ENCODE data around the gene POU6F2. TPM values are rescaled to one million over a fixed set of nuclear protein-coding genes. Genes with fewer than 3 reads are reported as not detected.

The POU6F2 gene
- total RNA-seq, 1 donor from 2014 or later = not detected

GRCh38 chr7:39332142-39332541 is 354.4 kb downstream of the POU6F2 start:
- Histone ChIP-seq H3K36me3 (no peaks in the 10 kb centered on the region), H3K27me3 (no peaks in the 10 kb centered on the region), H3K4me1 (no peaks in the 10 kb centered on the region), H3K27ac (no peak overlapping the region), H3K4me3 (no peak overlapping the region), H3K9me3 (no peaks in the 10 kb centered on the region)
- TF ChIP-seq, protein P1, sequence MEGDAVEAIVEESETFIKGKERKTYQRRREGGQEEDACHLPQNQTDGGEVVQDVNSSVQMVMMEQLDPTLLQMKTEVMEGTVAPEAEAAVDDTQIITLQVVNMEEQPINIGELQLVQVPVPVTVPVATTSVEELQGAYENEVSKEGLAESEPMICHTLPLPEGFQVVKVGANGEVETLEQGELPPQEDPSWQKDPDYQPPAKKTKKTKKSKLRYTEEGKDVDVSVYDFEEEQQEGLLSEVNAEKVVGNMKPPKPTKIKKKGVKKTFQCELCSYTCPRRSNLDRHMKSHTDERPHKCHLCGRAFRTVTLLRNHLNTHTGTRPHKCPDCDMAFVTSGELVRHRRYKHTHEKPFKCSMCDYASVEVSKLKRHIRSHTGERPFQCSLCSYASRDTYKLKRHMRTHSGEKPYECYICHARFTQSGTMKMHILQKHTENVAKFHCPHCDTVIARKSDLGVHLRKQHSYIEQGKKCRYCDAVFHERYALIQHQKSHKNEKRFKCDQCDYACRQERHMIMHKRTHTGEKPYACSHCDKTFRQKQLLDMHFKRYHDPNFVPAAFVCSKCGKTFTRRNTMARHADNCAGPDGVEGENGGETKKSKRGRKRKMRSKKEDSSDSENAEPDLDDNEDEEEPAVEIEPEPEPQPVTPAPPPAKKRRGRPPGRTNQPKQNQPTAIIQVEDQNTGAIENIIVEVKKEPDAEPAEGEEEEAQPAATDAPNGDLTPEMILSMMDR (IDR thresholded peaks at IDR 0.05) = no peak
- intact Hi-C loops (cut with DNase I) = no loop called here
- DNase-seq (ENCODE audit: low spot score in 2 of 2) = no peak

GRCh38 chr7:39333701-39334100 is 356.0 kb downstream of the POU6F2 start:
- Histone ChIP-seq H3K27ac (no peak overlapping the region), H3K36me3 (no peaks in the 10 kb centered on the region), H3K27me3 (no peaks in the 10 kb centered on the region), H3K4me3 (no peak overlapping the region), H3K9me3 (no peaks in the 10 kb centered on the region), H3K4me1 (no peaks in the 10 kb centered on the region)
- intact Hi-C loops (cut with DNase I) = no loop called here
- TF ChIP-seq, protein P1 (IDR thresholded peaks at IDR 0.05) = no peak
- DNase-seq (ENCODE audit: low spot score in 2 of 2) = no peak

GRCh38 chr7:39336442-39336841 is 358.7 kb downstream of the POU6F2 start:
- Histone ChIP-seq H3K4me1 (peaks cover 0 to 3% of the 10 kb centered on the region in 2 donors), H3K4me3 (no peak overlapping the region), H3K36me3 (no peaks in the 10 kb centered on the region), H3K27ac (no peak overlapping the region), H3K9me3 (no peaks in the 10 kb centered on the region), H3K27me3 (no peaks in the 10 kb centered on the region)
- no peak for DNase-seq (ENCODE audit: low spot score in 2 of 2)
- intact Hi-C loops (cut with DNase I) = no loop called here
- TF ChIP-seq, protein P1 (IDR thresholded peaks at IDR 0.05) = no peak

GRCh38 chr7:39338716-39339115 is 361.0 kb downstream of the POU6F2 start:
- H3K27ac ChIP-seq = no peak overlapping the region
- TF ChIP-seq, protein P1 (IDR thresholded peaks at IDR 0.05) = no peak
- intact Hi-C loops (cut with DNase I) = no loop called here
- no peaks in the 10 kb centered on the region for H3K9me3 ChIP-seq
- H3K4me3 ChIP-seq = no peak overlapping the region
- no peaks in the 10 kb centered on the region for H3K27me3 ChIP-seq
- H3K4me1 ChIP-seq = peaks cover 0 to 3% of the 10 kb centered on the region in 2 donors
- no peaks in the 10 kb centered on the region for H3K36me3 ChIP-seq
- DNase-seq (ENCODE audit: low spot score in 2 of 2) = no peak

DNA sequence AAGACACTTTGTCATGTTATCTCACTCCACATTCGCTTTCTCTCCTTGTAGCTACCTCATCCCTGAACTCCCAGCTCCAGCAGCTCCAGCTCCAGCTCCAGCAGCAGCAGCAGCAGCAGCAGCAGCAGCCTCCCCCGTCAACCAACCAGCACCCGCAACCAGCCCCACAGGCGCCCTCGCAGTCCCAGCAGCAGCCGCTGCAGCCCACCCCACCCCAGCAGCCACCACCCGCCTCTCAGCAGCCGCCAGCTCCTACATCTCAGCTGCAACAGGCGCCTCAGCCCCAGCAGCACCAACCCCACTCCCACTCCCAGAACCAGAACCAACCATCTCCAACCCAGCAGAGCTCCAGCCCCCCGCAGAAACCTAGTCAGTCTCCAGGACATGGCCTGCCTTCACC is 361.9 kb downstream of the POU6F2 start:
- TF ChIP-seq, protein P1 (IDR thresholded peaks at IDR 0.05) = no peak
- no peak for DNase-seq (ENCODE audit: low spot score in 2 of 2)
- Histone ChIP-seq H3K27ac (no peak overlapping the region), H3K27me3 (no peaks in the 10 kb centered on the region), H3K36me3 (no peaks in the 10 kb centered on the region), H3K4me3 (no peak overlapping the region), H3K4me1 (peaks cover 0 to 3% of the 10 kb centered on the region in 2 donors), H3K9me3 (no peaks in the 10 kb centered on the region)
- intact Hi-C loops (cut with DNase I) = no loop called here

GRCh38 chr7:39341083-39341482 is 363.4 kb downstream of the POU6F2 start:
- peaks cover 0 to 3% of the 10 kb centered on the region in 2 donors for H3K4me1 ChIP-seq
- no peaks in the 10 kb centered on the region for H3K27me3 ChIP-seq
- H3K9me3 ChIP-seq = no peaks in the 10 kb centered on the region
- intact Hi-C loops (cut with DNase I) = no loop called here
- H3K27ac ChIP-seq = peak overlapping the region; percentile 3 to 33
- TF ChIP-seq, protein P1 (IDR thresholded peaks at IDR 0.05) = no peak
- H3K4me3 ChIP-seq = peak overlapping the region; percentile 40 to 41
- no peaks in the 10 kb centered on the region for H3K36me3 ChIP-seq
- no peak for DNase-seq (ENCODE audit: low spot score in 2 of 2)
